BLaER1 treated with 17β-estradiol and CSF1 and Interleukin-3, amounts not matched to agents 10 nM and 100 nM (cell line): ENCODE measurements around the gene TIGAR.

ENCODE experiments used
- H3K27ac ChIP-seq, 11 experiments: shearing (Covaris generic); formaldehyde crosslinking; 2 replicates each; pipeline ENCODE4 v1.8.1; 2022
- H3K27me3 ChIP-seq, 11 experiments: shearing (Covaris generic); formaldehyde crosslinking; 2 replicates each; pipeline ENCODE4 v1.8.1; 2022
- H3K36me3 ChIP-seq, 11 experiments: shearing (Covaris generic); formaldehyde crosslinking; 2 replicates each; pipeline ENCODE4 v1.8.1; 2022
- H3K4me1 ChIP-seq, 10 experiments: shearing (Covaris generic); formaldehyde crosslinking; 2 replicates each; pipeline ENCODE4 v1.8.1; 2022
- H3K4me2 ChIP-seq, 11 experiments: shearing (Covaris generic); formaldehyde crosslinking; 2 replicates each; pipeline ENCODE4 v1.8.1; 2022
- H3K4me3 ChIP-seq, 10 experiments: shearing (Covaris generic); formaldehyde crosslinking; 2 replicates each; pipeline ENCODE4 v1.8.1; 2022
- H3K9ac ChIP-seq, 11 experiments: shearing (Covaris generic); formaldehyde crosslinking; 2 replicates each; pipeline ENCODE4 v1.8.1; 2022
- H3K9me3 ChIP-seq, 11 experiments: shearing (Covaris generic); formaldehyde crosslinking; replicated peaks in 1 of 11; 2 replicates each; pipeline ENCODE4 v1.8.1; 2022
- H4K20me1 ChIP-seq, 11 experiments: shearing (Covaris generic); formaldehyde crosslinking; 2 replicates each; pipeline ENCODE4 v1.8.1; 2022
- Cebpa-rat ChIP-seq, 11 experiments: shearing (Covaris generic); IDR thresholded peaks; 2 replicates each; pipeline ENCODE4 v1.8.1; 2022

The TIGAR gene

DNA sequence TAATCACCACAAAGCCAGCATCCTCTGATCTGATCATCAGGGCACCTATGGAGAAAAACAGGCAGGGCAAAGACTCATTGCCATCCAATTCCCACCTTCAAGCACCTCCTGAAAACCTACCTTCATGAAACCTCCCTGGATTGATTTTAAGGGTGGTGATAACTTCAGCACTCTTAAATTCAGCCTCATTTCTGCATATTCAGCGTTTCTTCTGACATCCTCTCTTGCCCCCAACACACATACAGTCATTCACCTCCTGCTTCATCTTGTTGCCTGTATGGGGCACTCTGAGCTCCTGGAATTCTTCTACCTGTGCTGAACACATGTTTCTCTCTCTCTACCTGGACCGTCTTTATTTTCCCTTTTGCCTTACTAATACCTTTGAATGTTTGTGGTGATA lies 51.6 kb downstream of the TIGAR start:
- H3K27me3 ChIP-seq: no peaks in the 10 kb centered on the region
- H3K4me2 ChIP-seq: no peak overlapping the region
- H3K36me3 ChIP-seq: no peaks in the 10 kb centered on the region
- no peaks in the 10 kb centered on the region for H4K20me1 ChIP-seq
- H3K9me3 ChIP-seq: no peaks in the 10 kb centered on the region; a peak in 1 of 22 replicates
- H3K4me1 ChIP-seq: no peaks in the 10 kb centered on the region
- TF ChIP-seq Cebpa-rat (IDR thresholded peaks at IDR 0.05): no peak
- H3K4me3 ChIP-seq: no peak overlapping the region
- H3K27ac ChIP-seq: no peak overlapping the region
- H3K9ac ChIP-seq: no peak overlapping the region

DNA sequence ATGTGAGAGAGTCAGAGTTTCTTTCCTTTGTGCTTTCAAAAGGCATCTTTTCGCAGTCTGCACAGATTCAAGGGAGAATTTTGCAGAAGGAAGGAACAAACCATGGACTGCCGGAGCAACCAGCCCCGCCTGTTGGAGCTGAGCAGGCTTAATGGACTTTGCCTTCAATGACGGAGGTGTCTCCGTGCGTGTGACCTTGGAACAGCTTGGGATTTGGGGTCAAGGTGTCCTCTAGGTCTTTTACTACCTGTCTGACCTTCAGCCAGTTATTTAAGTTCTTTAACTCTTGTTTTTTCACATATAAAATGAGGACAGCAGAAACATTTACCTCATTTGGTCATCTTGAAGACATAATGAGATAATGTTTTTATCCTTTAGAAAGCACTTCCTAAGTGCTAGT lies 54.4 kb downstream of the TIGAR start:
- Histone ChIP-seq H3K9me3 (no peaks in the 10 kb centered on the region; a peak in 1 of 22 replicates), H3K4me3 (no peak overlapping the region), H3K9ac (no peak overlapping the region), H3K36me3 (no peaks in the 10 kb centered on the region), H4K20me1 (no peaks in the 10 kb centered on the region), H3K27me3 (no peaks in the 10 kb centered on the region), H3K4me2 (no peak overlapping the region), H3K27ac (no peak overlapping the region), H3K4me1 (peaks cover 0 to 4% (median 0%) of the 10 kb centered on the region in 10 experiments; a peak in 4 of 20 replicates)
- TF ChIP-seq Cebpa-rat (IDR thresholded peaks at IDR 0.05): no peak

DNA sequence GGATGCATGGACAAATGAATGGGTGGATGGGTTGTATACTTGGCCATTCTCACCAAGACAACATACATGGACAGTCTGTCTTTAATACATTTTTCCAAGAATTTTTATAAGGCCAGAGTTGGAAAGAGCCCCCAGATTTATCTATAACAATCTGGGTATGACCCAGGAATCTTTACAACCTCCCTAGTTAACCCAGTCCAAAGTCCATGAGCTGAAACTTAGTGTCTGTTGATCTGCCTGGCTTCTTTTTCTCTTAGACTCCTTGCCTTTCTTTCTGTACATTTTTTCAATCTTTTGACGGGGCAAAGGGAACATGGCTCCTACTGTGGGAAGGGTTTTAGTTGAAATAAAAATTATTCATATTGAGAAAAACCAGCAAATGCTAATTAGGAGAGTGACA lies 57.8 kb downstream of the TIGAR start:
- H3K4me2 ChIP-seq: no peak overlapping the region
- peaks cover 0 to 8% (median 2%) of the 10 kb centered on the region in 10 experiments; a peak in 8 of 20 replicates for H3K4me1 ChIP-seq
- no peaks in the 10 kb centered on the region for H4K20me1 ChIP-seq
- TF ChIP-seq Cebpa-rat (IDR thresholded peaks at IDR 0.05): no peak
- H3K27me3 ChIP-seq: no peaks in the 10 kb centered on the region
- no peak overlapping the region for H3K4me3 ChIP-seq
- H3K36me3 ChIP-seq: no peaks in the 10 kb centered on the region
- H3K27ac ChIP-seq: no peak overlapping the region
- no peak overlapping the region for H3K9ac ChIP-seq
- no peaks in the 10 kb centered on the region for H3K9me3 ChIP-seq

DNA sequence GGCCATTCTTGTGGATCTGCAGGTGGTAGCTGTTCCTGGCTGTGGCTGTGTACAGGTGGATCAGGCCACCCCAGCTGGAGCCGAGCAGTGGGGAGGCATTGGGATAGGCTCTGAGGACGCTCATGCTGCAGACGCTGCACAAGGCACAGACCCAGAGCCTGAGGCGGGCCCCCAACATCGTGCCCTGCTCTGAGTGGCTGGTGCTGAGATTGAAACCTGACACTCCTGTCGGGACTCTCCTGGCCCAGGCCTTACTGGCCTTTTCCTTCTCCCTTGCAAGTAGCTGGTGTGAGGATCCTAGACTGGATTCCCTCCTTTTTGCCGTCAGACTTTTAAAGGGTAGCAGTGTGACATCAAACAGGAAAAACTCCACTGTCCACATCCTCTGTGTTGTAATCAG lies 58.4 kb downstream of the TIGAR start, which contains the start of gene FGF23:
Gene FGF23 (minus strand): TSS at position 308 of the 400 bp plus-strand sequence. CDS start 130 bp downstream, at position 178.
- H3K36me3 ChIP-seq: no peaks in the 10 kb centered on the region
- H3K4me3 ChIP-seq: no peak within 1 kb of the TSS
- TF ChIP-seq Cebpa-rat (IDR thresholded peaks at IDR 0.05): no peak
- no peak within 1 kb of the TSS for H3K27ac ChIP-seq
- H3K9ac ChIP-seq: no peak within 1 kb of the TSS
- H3K4me2 ChIP-seq: no peak within 1 kb of the TSS
- H4K20me1 ChIP-seq: no peaks in the 10 kb centered on the region
- no peaks in the 10 kb centered on the region for H3K9me3 ChIP-seq
- no peaks in the 10 kb centered on the region for H3K27me3 ChIP-seq
- peaks cover 0 to 10% (median 2%) of the 10 kb centered on the region in 10 experiments; a peak in 8 of 20 replicates for H3K4me1 ChIP-seq

DNA sequence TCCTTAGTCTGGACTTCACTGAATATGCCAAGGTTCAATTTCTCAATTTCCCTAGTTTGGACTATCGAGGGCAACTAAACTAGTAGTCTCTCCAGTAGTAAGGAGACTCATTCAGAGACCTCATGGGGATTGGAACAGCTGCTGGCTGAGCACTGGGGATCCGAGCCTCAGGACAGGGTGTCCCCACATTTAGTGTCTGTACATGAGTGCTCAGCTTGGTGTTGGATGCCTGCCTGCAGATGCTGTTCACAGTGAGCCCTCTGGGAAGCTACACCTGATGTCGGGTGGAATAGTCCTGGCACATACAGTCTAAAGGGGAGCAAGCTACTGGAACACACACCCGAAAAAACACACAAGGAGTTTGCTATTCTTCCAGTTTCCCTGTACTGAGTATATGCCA lies 59.3 kb downstream of the TIGAR start:
- H3K27me3 ChIP-seq: no peaks in the 10 kb centered on the region
- H4K20me1 ChIP-seq: no peaks in the 10 kb centered on the region
- TF ChIP-seq Cebpa-rat (IDR thresholded peaks at IDR 0.05): no peak

DNA sequence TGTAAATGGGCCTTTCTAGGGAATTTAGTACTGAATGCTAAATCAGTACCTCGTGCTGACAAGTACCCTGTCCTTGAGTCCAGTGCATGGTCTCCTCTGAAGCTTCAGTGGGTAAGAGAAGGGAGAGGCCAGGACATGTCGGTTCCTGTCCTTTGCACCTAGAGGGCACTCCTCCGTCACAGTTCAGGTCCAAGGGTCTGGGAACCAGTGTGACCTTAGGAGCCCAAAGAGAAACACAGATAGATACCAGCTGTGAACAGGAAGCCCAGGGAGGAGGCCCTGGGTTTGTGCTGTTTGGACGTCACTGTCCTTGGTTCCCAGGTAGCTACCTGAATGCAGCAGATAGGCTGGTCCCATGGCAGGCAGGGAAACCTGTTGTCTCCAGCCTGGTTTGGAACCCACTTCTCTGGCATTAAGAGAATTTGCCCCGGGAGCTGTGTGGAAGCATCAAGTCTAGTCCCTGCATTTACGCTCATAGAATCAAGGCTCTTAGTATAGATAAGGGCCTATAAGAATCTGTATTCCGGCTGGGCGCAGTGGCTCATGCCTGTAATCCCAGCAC lies 62.4 kb downstream of the TIGAR start:
- no peak overlapping the region for H3K27ac ChIP-seq
- H4K20me1 ChIP-seq: no peaks in the 10 kb centered on the region
- no peak overlapping the region for H3K9ac ChIP-seq
- H3K4me2 ChIP-seq: peak overlapping the region in 1 of 11 experiments; percentile 44; a peak in 1 of 22 replicates
- no peak for TF ChIP-seq Cebpa-rat (IDR thresholded peaks at IDR 0.05)
- H3K4me3 ChIP-seq: no peak overlapping the region
- H3K27me3 ChIP-seq: no peaks in the 10 kb centered on the region
- no peaks in the 10 kb centered on the region for H3K9me3 ChIP-seq
- H3K36me3 ChIP-seq: no peaks in the 10 kb centered on the region
- peaks cover 0 to 12% (median 2%) of the 10 kb centered on the region in 10 experiments; a peak in 8 of 20 replicates for H3K4me1 ChIP-seq

More for the DNA sequence above, 59.3 kb downstream of the TIGAR start:
- H3K36me3 ChIP-seq: no peaks in the 10 kb centered on the region
- H3K27ac ChIP-seq: no peak overlapping the region
- no peak overlapping the region for H3K4me2 ChIP-seq
- H3K4me3 ChIP-seq: no peak overlapping the region
- H3K4me1 ChIP-seq: peaks cover 0 to 10% (median 2%) of the 10 kb centered on the region in 10 experiments; a peak in 8 of 20 replicates
- no peaks in the 10 kb centered on the region for H3K9me3 ChIP-seq
- no peak overlapping the region for H3K9ac ChIP-seq

DNA sequence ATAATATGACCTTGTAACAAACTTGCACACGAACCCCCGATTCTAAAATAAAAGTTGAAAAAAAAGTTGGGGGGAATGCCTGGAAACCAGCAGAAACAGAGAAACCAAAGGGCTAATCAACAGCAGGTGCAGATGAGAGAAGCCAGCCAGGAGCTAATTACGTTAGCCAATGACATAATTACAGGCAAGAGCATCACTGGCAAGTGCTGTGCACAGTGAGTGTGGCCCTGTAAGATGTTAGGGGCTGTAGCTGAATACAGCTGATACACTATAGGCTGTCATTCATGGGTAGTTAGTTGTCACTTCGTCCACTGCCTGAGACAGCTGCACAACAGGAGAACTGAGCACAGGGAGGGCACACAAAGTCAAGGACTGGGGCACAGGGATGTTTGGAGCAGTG lies 65.8 kb downstream of the TIGAR start:
- Histone ChIP-seq H3K9me3 (no peaks in the 10 kb centered on the region), H3K9ac (no peak overlapping the region), H3K27ac (no peak overlapping the region), H3K4me3 (no peak overlapping the region), H3K4me2 (no peak overlapping the region), H3K4me1 (peaks cover 0 to 40% (median 25%) of the 10 kb centered on the region in 10 experiments; a peak in 18 of 20 replicates), H3K36me3 (no peaks in the 10 kb centered on the region), H4K20me1 (no peaks in the 10 kb centered on the region), H3K27me3 (no peaks in the 10 kb centered on the region)
- no peak for TF ChIP-seq Cebpa-rat (IDR thresholded peaks at IDR 0.05)

DNA sequence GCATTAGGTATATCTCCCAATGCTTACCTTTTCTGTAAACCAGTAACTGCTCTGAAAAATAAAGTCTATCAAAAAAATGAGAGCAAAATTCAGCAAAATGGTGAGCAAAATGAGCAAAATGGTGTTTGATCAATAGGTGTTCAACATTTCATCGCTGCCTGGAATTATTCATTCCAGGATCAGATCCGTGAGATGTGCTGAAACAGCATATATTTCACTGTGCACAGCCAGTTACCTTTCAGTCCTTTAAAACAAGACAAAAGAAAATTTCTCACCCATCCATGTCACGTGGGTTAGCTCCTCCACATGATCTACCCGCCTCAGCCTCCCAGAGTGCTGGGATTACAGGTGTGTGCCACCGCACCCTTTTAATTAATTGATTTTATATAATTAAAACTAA lies 66.6 kb downstream of the TIGAR start:
- Histone ChIP-seq H3K27ac (no peak overlapping the region), H3K9me3 (no peaks in the 10 kb centered on the region), H3K36me3 (no peaks in the 10 kb centered on the region), H3K27me3 (no peaks in the 10 kb centered on the region), H4K20me1 (no peaks in the 10 kb centered on the region), H3K4me1 (peaks cover 6 to 48% (median 33%) of the 10 kb centered on the region in 10 experiments), H3K9ac (no peak overlapping the region), H3K4me3 (no peak overlapping the region), H3K4me2 (no peak overlapping the region)
- no peak for TF ChIP-seq Cebpa-rat (IDR thresholded peaks at IDR 0.05)

DNA sequence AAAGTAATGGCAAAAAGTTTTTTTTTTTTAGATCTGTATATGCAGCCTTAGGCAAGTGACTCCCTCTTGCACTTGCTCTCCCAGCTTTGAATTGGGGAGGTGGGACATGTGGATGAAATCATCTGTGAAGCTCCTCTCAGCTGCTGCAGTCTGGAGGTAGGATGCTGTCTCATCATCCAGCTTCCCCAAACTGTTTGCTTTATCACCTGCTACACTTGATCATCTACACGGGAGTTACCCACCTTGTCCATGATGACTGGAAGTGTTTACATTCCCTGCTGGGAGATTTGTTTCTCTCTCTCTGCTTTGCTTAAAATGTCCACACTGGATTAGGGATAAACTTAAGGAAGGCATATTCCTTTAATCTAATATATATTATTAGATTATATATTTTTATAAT lies 67.0 kb downstream of the TIGAR start:
- Histone ChIP-seq H4K20me1 (no peaks in the 10 kb centered on the region), H3K4me3 (no peak overlapping the region), H3K4me2 (no peak overlapping the region), H3K36me3 (no peaks in the 10 kb centered on the region), H3K9me3 (no peaks in the 10 kb centered on the region), H3K4me1 (peaks cover 10 to 52% (median 38%) of the 10 kb centered on the region in 10 experiments), H3K9ac (no peak overlapping the region), H3K27ac (no peak overlapping the region), H3K27me3 (no peaks in the 10 kb centered on the region)
- no peak for TF ChIP-seq Cebpa-rat (IDR thresholded peaks at IDR 0.05)

DNA sequence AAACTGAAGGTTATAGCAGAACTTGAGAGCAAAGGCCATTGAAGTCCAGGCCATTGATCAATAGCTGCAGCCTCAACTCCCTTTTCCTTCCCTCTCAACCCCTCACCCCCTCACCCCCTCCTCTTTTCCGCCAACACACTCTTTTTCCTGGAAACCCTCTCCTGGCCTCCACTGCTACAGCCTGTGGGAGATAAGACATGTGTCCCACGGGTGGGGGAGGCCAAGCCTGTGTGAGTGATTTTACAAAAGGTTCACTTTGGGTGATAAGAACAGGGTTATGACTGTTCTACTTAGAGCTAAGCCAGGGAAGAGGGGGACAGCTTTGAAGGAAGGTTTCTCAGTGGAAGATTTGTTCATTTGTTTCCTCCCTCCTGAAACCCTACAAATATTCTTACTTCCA lies 67.6 kb downstream of the TIGAR start:
- no peak overlapping the region; a peak in 1 of 22 replicates for H3K27ac ChIP-seq
- no peak for TF ChIP-seq Cebpa-rat (IDR thresholded peaks at IDR 0.05)
- H4K20me1 ChIP-seq: no peaks in the 10 kb centered on the region
- no peak overlapping the region for H3K9ac ChIP-seq
- H3K27me3 ChIP-seq: no peaks in the 10 kb centered on the region
- no peaks in the 10 kb centered on the region for H3K9me3 ChIP-seq
- no peaks in the 10 kb centered on the region for H3K36me3 ChIP-seq
- peaks cover 14 to 51% (median 40%) of the 10 kb centered on the region in 10 experiments for H3K4me1 ChIP-seq
- H3K4me2 ChIP-seq: peak overlapping the region in 2 of 11 experiments; percentile 10 to 12; a peak in 2 of 22 replicates
- no peak overlapping the region for H3K4me3 ChIP-seq
